ENCODE data around the gene LRP1. TPM values are rescaled to one million over a fixed set of nuclear protein-coding genes. Genes with fewer than 3 reads are reported as not detected.
A peak's percentile ranks its signal among the peaks of the same experiment; 100 is the strongest.

Gene LRP1
- total RNA-seq, 1 donor from 2014 or later = 477 TPM

DNA sequence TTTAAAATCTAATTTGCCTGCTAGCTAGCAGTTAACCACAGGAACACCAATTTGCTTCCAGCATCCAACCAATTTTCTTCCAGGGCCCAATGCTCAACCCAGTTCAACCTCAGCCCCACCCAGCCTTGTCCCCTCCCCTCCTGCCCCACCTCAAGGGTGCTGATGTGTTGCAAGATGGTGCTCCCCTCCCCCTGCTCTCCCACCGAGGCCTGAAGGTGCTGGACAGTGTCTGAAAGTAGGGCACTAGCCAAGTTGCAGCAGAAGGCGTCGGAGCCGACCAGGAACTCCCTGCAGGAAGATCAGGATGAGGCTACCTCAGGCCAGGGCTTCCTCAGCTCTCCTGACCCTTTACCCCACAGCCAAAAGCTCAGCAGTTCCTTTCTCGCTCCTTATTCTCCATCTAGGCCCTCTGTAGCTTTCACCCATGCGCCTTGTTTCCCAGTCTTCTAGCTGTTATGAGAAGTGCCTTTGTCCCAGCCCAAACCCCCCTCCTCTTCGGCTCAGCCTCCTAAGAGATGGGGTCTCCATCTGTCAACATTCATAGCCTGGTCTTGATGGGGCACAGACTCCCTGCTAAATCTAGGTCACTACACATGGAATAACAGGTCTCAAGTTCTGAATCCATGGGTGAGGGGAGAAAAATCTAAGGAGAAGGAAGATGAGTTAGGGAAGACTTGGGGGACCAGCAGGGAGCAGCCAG is 20.7 kb upstream of the LRP1 start:
- peak overlapping the region; percentile 100 for H3K27ac ChIP-seq

DNA sequence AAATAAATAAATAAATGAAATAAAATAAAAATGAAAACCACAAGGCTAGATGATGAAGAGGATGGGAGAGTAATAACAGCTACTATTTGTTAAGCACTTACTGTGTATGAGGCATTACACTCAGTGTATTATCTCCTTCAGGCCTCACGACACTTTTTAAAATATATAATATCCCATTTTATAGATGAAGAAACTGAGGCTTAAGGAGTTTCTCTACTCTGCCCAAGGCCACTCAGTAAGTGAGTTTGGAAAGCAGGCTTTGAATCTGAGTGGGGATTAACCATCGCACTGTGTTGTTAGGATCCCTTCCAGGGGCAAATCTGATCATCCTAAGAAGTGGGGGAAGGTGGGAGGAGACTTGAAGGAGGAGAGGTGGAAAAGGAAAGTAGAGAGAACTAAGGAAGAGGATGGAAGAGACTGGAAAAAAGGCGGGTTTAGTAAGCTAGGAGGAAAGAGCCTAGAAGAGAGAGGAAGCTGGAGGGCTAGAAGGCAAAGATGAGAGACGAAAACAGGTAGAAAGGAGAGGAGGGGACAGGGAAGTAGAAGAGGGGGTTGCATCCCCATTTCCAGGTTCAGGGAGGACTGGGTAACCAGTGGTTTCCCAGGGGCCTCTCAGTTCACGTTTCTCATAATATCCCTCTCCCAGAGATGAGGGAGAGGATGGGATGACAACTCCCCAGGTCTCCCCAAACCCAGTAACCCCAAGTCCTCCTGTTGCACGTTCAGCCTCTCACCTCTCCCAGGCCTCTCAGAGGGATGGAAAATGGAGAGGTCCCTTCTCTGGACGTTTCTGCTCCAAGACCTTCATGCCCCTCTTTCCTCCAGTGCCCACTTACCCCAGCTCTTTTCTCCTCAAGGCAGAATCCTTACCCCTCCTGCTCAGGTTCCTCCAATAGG is 18.8 kb upstream of the LRP1 start:
- Histone ChIP-seq H3K4me1 (peaks cover 41% of the 10 kb centered on the region), H3K36me3 (peaks cover 2 to 38% of the 10 kb centered on the region in 2 donors), H3K27ac (peak overlapping the region; percentile 100), H3K4me3 (peak overlapping the region; percentile 61 to 90), H3K9me3 (no peaks in the 10 kb centered on the region), H3K27me3 (no peaks in the 10 kb centered on the region)
- TF ChIP-seq CTCF (IDR thresholded peaks at IDR 0.05) (no peak), POLR2AphosphoS5 (IDR thresholded peaks at IDR 0.05; ENCODE audit: insufficient read depth in 1 of 2, low read depth in 1 of 2) (no peak), POLR2A (IDR thresholded peaks at IDR 0.05) (no peak)
- DNase-seq (ENCODE audit: extremely low spot score in 2 of 2) = peak in 1 of 2 donors; percentile 85
- intact Hi-C loops (cut with DNase I) = no loop called here

More for the DNA sequence above, 20.7 kb upstream of the LRP1 start:
- TF ChIP-seq POLR2AphosphoS5 (IDR thresholded peaks at IDR 0.05; ENCODE audit: insufficient read depth in 1 of 2, low read depth in 1 of 2) (no peak), POLR2A (IDR thresholded peaks at IDR 0.05) (no peak), CTCF (IDR thresholded peaks at IDR 0.05) (no peak)
- Histone ChIP-seq H3K4me1 (peaks cover 36% of the 10 kb centered on the region), H3K27me3 (no peaks in the 10 kb centered on the region), H3K9me3 (no peaks in the 10 kb centered on the region), H3K36me3 (peaks cover 2 to 48% of the 10 kb centered on the region in 2 donors), H3K4me3 (no peak overlapping the region)
- intact Hi-C loops (cut with DNase I) = no loop called here
- DNase-seq (ENCODE audit: extremely low spot score in 2 of 2) = peak in 1 of 2 donors; percentile 87

DNA sequence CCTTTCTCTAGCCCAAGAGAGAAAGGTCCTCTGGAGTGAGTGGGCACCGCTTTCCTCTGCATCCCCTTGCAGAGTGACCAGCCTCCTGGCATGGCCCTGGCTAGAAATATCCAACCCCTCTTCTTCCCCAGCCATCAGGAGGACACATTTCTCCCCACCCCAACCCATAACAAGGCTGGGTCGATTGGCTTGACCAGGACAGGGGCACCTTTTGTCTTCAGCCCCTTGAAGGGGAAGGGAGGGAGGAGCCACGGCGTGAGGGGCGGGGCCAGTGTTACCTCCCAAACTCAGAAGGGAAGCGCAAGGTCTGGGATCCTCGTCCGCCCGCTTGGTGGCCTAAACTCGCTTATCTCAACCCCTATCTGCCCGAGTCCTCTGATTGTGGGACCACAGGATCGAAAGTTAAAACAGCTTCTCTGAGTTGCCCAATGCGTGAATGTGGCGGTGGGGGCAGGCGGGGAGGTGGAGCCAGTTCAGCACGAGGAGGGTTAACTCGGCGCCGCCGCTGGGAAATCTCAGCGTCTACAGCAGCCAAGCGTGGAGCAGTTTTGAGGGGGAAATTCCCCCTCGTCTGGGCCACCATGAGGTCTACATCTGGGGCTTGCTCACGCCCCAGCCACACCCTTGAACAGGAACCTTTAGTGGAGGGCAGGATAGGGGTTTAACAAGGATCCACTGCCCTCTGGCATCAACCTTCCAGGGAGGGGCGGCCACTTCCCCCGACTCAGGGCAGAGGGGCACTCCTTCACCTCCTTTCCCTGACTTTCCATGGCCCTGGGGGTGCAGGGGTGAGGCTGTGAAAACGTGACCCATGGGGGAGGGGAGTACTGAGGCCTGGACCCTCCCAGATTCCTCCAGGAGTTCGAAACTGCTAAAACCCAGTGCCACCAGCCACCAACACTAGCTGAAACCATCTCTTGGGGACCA is 17.9 kb upstream of the LRP1 start:
- no peak for TF ChIP-seq CTCF (IDR thresholded peaks at IDR 0.05)
- peak in 1 of 2 donors; percentile 87 for TF ChIP-seq POLR2AphosphoS5 (IDR thresholded peaks at IDR 0.05; ENCODE audit: insufficient read depth in 1 of 2, low read depth in 1 of 2)
- TF ChIP-seq POLR2A (IDR thresholded peaks at IDR 0.05) = peak; percentile 48 to 49
- H3K27me3 ChIP-seq = no peaks in the 10 kb centered on the region
- intact Hi-C loops (cut with DNase I) = no loop called here
- peak overlapping the region; percentile 100 for H3K27ac ChIP-seq
- no peaks in the 10 kb centered on the region for H3K9me3 ChIP-seq
- peak overlapping the region; percentile 61 to 90 for H3K4me3 ChIP-seq
- peak in 1 of 2 donors; percentile 93 for DNase-seq (ENCODE audit: extremely low spot score in 2 of 2)
- H3K36me3 ChIP-seq = peaks cover 2 to 29% of the 10 kb centered on the region in 2 donors
- peaks cover 41% of the 10 kb centered on the region for H3K4me1 ChIP-seq

- Histone ChIP-seq H3K27me3 (no peaks in the 10 kb centered on the region), H3K4me3 (peak within 1 kb of the TSS; percentile 61 to 90), H3K4me1 (peaks cover 41% of the 10 kb centered on the region), H3K36me3 (peaks cover 0 to 21% of the 10 kb centered on the region in 2 donors), H3K9me3 (no peaks in the 10 kb centered on the region), H3K27ac (peak within 1 kb of the TSS; percentile 100)
- intact Hi-C loops (cut with DNase I) = no loop called here
- TF ChIP-seq POLR2A (IDR thresholded peaks at IDR 0.05) = peak in 1 of 2 donors; percentile 52
- peak in 1 of 3 experiments; percentile 3 for TF ChIP-seq CTCF (IDR thresholded peaks at IDR 0.05)
- TF ChIP-seq POLR2AphosphoS5 (IDR thresholded peaks at IDR 0.05; ENCODE audit: insufficient read depth in 1 of 2, low read depth in 1 of 2) = no peak
- DNase-seq (ENCODE audit: extremely low spot score in 2 of 2) = peak in 1 of 2 donors; percentile 96
These were observed 17.1 kb upstream of the LRP1 start, which contains the start of gene STAT6 for GRCh38 chr12:57111031-57111734. Gene STAT6, minus strand, starts transcription at chr12:57111362. Its CDS starts 3,084 bp downstream, at chr12:57108278.

Data from vagina (tissue), 2 donors.